Stomach (tissue), 4 donors: ENCODE measurements around the gene SLC30A5.

Source experiments
- CTCF ChIP-seq, 7 experiments: fragments of 450-650 bp in 4 of 7; fragments of 200-600 bp in 3 of 7; sonication (generic) in 3 of 7; IDR thresholded peaks; one replicate each; pipeline ENCODE4 v1.5.1; 2016 to 2019; ENCODE audit warnings: antibody characterized with exemption in 7 of 7, control low read depth in 2 of 7, mild to moderate bottlenecking in 1 of 7
- POLR2A ChIP-seq, 4 donors: fragments of 450-650 bp; IDR thresholded peaks; one replicate each; pipeline ENCODE4 v1.6.1; 2016; ENCODE audit warnings: antibody characterized with exemption in 4 of 4, control low read depth in 2 of 4, mild to moderate bottlenecking in 1 of 4, moderate library complexity in 1 of 4
- POLR2AphosphoS5 ChIP-seq, 3 donors: sonication (generic); formaldehyde crosslinking; IDR thresholded peaks; one replicate each; pipeline ENCODE4 v1.6.1; 2016; ENCODE audit warnings: antibody characterized with exemption in 3 of 3

GRCh38 chr5:69152731-69153130 lies 58.9 kb downstream of the SLC30A5 start:
- TF ChIP-seq POLR2A (IDR thresholded peaks at IDR 0.05) (no peak), CTCF (IDR thresholded peaks at IDR 0.05) (no peak), POLR2AphosphoS5 (IDR thresholded peaks at IDR 0.05) (no peak)
